BJ (cell line): ENCODE results near the gene ATP5F1D. TPM values are rescaled to one million over a fixed set of nuclear protein-coding genes. Genes with fewer than 3 reads are reported as not detected.

Experiments
- CTCF ChIA-PET: fragments of 350-600 bp; formaldehyde crosslinking; extraction: SDS; loops from one replicate; lab custom pipeline; 2021; ENCODE audit warnings: antibody characterized with exemption, inconsistent platforms; lab: Yijun Ruan, JAX
- POLR2A ChIA-PET: fragments of 300-600 bp; sonication (Branson Sonifier 250); formaldehyde crosslinking; extraction: SDS; loops from one replicate; lab custom pipeline; 2021; ENCODE audit warnings: antibody characterized with exemption; lab: Charles Lee
- DNase-seq: peaks from one replicate; pipeline ENCODE4 v3.0.0-alpha.2; 2011; ENCODE audit warnings: low read depth
- H3K27me3 ChIP-seq: 2 replicates; pipeline ENCODE4 v1.6.0; 2011; ENCODE audit warnings: low read length; ENCODE audit not compliant: control insufficient read depth, insufficient read depth
- H3K36me3 ChIP-seq: 2 replicates; pipeline ENCODE4 v1.5.1; 2011; ENCODE audit warnings: low read length; ENCODE audit not compliant: control insufficient read depth, insufficient read depth
- H3K4me3 ChIP-seq: 2 replicates; pipeline ENCODE4 v1.5.1; 2011; ENCODE audit warnings: low read depth, mild to moderate bottlenecking, control low read depth, low read length
- CTCF ChIP-seq: IDR thresholded peaks from 2 replicates; pipeline ENCODE4 v1.5.1; 2011; ENCODE audit warnings: low read depth, mild to moderate bottlenecking, control low read depth, inconsistent platforms, low read length, moderate library complexity; ENCODE audit not compliant: insufficient read depth
- polyA plus RNA-seq: library from polyadenylated mRNA; depleted of rRNA; stranded (reverse); fragments of >200 nt; gene quantifications from 2 replicates; pipeline ENCODE4 v1.2.3, GENCODE V29; 2011

Gene ATP5F1D
- polyA plus RNA-seq, 1 experiment = 65.1 TPM

GRCh38 chr19:1263188-1263587 is 21.6 kb downstream of the ATP5F1D start:
- Histone ChIP-seq H3K27me3 (no peaks in the 10 kb centered on the region), H3K36me3 (peaks cover 4% of the 10 kb centered on the region), H3K4me3 (no peak overlapping the region; the same call in 1 of the 2 replicates)
- ChIA-PET POLR2A (no interaction called here), CTCF (interaction anchor here (1.0 to 12.8 kb wide), 3 partner anchors 10 to 19 kb away, joined by 3 to 437 read pairs (median 4); partner anchors contain the start of gene ATP5F1D)
- no peak for DNase-seq
- TF ChIP-seq CTCF = no peak

GRCh38 chr19:1264801-1265614 is 23.5 kb downstream of the ATP5F1D start:
- Histone ChIP-seq H3K4me3 (no peak overlapping the region), H3K36me3 (no peaks in the 10 kb centered on the region; the same call in 1 of the 2 replicates), H3K27me3 (no peaks in the 10 kb centered on the region)
- no peak for TF ChIP-seq CTCF
- DNase-seq = no peak
- ChIA-PET POLR2A (interaction anchor here (2.1 to 2.2 kb wide), 2 partner anchors 12 to 21 kb away, joined by 12 to 18 read pairs; no protein-coding TSS in a partner anchor), CTCF (interaction anchor here (0.6 to 12.8 kb wide), 9 partner anchors 10 to 608 kb away, joined by 3 to 437 read pairs (median 5); partner anchors contain the start of genes ATP5F1D and FAM174C)

- DNase-seq = no peak
- no peak for TF ChIP-seq CTCF
- ChIA-PET CTCF (interaction anchor here (0.6 to 12.8 kb wide), 9 partner anchors 10 to 236 kb away, joined by 3 to 437 read pairs (median 6); partner anchors contain the start of genes ATP5F1D and FAM174C), POLR2A (interaction anchor here (2.1 to 2.2 kb wide), 2 partner anchors 12 to 22 kb away, joined by 12 to 18 read pairs; no protein-coding TSS in a partner anchor)
- Histone ChIP-seq H3K36me3 (no peaks in the 10 kb centered on the region; the same call in 1 of the 2 replicates), H3K4me3 (peak overlapping the region; percentile 56), H3K27me3 (no peaks in the 10 kb centered on the region)
Observed at GRCh38 chr19:1265615-1266128, 24.1 kb downstream of the ATP5F1D start.

GRCh38 chr19:1266129-1266915 is 24.8 kb downstream of the ATP5F1D start:
- Histone ChIP-seq H3K27me3 (no peaks in the 10 kb centered on the region), H3K36me3 (peaks cover 5% of the 10 kb centered on the region), H3K4me3 (peak overlapping the region; percentile 56)
- no peak for TF ChIP-seq CTCF
- CTCF ChIA-PET = interaction anchor here (0.6 to 12.8 kb wide), 19 partner anchors 9 to 409 kb away, joined by 3 to 437 read pairs (median 5); partner anchors contain the start of genes ATP5F1D and FAM174C
- DNase-seq = no peak
- POLR2A ChIA-PET = interaction anchor here (0.5 to 2.2 kb wide), 7 partner anchors 8 to 246 kb away, joined by 4 to 20 read pairs (median 6); no protein-coding TSS in a partner anchor
